ENCODE data around the gene BRD4.

Gene BRD4

DNA sequence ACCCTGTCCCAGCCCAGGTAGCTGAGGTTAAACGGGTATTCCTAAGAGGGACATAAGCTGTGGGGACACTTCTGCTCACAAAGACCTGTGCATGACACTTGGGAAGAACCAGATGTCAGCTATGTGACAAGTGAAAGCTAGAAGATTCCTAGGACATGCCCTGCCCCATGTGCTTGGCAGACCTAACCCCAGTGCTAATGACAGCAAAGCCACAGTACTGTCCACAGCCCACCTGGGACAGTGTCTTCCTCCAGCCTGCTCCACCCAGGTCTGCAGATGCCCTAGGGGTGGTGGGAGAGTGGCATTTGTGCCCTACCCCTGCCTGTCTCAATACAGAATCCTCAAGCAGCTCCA is 81.7 kb downstream of the BRD4 start:
- in situ Hi-C loops (cut with HindIII; ENCODE audit: low sequenced_read_pairs) = no loop called here

DNA sequence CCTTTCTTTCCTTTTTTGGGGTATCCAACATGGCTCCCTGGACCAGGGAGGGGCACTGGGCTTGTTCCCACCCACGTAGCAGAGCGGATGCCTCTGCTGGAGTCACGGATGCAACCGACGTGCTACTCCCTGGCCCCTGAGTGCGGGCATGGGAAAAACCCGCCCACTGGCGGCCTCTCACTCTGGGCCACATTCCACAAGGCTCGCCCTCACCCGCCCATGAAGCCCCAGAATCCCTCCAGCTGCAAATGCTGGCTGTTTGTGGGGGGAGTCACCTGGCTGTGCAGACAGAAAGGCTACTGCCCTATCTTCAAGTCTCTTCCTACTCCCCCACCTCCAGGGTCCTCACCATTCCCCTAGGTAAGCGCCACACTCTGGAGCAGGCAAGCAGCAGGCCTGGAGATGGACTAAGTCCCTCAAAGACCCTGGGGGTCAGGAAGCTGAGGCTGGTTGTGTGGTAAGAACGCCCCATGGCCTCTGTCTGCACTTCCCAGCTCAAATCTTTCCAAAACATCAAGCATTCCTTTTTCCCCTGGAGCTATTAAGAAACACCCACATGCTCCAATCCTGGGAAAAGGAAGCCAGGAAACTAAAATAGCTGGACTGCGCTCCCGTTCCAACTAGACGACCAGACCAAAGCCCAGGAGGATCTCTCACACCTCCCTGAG is 82.2 kb downstream of the BRD4 start:
- in situ Hi-C loops (cut with HindIII; ENCODE audit: low sequenced_read_pairs) = no loop called here

DNA sequence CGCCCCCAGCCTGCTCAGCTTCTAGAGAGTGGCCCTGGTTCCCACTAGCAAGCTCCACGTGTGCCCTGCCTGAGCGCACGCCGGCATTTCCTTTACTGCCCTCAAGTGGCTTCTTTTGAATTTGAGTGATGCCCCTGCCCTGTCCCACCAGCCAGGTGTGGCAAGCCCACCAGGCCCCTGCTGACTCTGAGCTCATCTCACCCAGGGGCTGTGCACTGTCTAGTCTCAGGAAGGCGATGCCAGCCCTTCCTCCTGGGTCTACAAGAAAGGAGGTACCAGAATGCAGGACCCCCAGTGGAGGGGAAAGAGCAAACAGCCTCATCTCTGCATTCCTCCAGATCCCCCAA is 82.8 kb downstream of the BRD4 start:
- in situ Hi-C loops (cut with HindIII; ENCODE audit: low sequenced_read_pairs) = no loop called here

DNA sequence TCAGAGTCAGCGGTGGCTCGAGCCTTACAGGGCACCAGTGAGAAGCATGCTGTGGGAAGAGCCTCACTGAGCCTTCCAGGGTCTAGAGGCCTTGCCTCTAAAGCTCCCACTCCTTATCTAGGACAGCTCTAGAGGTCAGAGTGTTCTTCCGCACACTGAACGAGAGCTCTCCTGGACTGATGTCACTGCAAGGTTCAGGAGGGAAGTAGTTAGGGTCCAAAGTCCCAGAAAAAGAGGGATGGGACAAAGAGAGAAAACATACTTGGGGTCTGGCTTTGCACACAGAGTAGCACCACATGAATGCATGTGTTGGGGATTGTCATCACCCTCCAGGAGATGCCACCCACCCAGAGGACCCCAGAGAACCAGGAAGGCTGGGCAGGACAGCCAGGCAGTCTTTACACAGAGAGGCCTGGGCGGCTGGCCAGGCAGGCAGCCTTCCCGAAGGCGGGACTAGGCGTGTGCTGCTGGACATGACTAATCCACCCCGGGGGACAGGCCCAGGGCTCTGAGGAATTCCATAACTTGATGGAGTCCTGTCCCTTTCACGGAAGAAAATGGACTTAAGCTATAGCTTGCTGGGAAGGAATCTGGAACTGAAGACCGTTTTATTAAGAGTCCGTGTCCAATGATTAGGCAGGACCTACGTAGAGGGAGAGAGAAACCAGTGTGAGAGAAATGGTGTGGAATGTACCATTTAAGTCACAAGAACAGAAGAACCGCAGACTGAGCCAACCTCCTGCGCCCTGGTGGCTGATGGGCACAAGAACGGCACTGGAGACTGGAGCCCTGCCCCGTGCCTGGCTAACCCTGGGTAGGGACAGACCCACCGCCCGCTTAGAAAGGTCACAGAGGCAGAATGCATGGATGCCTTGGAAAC is 83.5 kb downstream of the BRD4 start:
- in situ Hi-C loops (cut with HindIII; ENCODE audit: low sequenced_read_pairs) = no loop called here

DNA sequence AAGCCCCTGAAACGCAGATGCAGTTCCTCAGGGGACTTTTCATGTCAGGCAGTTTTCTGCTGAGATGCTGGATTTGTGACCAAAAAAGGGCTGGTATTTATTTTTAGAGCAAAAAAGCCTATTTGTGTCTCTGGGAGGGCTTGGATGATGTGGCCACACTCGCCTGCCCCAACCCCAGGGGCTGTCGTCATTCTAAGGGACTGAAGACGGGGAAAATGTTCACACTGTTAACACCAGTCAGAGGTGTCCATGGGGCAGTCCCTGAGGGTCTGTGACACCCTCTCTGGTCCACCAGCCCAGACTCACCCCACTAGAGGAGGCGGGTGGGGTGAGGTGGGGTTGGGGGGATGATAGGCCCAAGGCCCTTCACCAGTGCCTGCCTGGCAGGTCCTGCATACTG is 84.2 kb downstream of the BRD4 start:
- in situ Hi-C loops (cut with HindIII; ENCODE audit: low sequenced_read_pairs) = no loop called here

DNA sequence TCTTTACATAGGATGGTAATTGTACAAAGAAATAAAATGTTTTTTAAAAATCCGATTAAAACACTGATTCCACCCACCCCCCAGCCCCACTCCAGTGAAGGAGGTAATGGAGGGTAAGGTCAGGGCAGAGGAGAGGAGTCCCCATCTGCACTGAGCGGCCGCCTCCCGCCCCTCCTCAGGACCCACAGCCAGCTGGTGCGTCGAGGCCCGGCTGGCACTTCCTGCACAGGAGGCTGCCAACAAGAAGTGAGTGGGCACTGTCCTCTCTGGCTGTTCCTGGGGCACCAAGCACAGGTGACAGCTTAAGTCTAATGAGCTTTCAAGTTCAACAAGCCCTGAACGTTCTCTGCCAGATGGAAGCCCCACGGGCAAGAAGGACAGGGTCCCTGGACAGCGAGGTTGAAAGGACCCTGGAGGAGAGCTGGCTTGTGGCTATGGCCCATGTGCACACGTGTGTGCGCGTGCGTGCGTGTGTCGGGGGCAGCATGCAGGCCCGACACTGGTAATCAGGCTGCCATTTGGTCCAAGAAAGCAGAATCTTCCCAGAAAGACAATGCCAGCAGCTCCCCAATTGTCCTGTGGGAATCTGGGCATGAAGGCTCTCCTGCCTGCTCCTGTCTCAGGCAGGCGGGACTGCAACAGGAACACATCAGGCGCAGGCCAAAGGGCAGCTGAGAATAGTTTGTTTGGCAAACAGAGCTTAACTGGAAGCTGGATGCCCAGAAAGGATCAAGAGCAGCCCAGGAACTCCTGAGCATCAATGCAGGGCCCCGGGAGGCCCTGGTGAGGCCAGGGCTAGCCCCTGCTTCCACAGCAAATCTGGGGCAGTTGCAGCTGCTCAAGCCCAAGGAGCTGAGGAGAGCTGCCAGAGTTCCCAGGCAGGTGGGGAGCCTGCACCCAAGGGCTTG is 85.0 kb downstream of the BRD4 start:
- in situ Hi-C loops (cut with HindIII; ENCODE audit: low sequenced_read_pairs) = no loop called here

DNA sequence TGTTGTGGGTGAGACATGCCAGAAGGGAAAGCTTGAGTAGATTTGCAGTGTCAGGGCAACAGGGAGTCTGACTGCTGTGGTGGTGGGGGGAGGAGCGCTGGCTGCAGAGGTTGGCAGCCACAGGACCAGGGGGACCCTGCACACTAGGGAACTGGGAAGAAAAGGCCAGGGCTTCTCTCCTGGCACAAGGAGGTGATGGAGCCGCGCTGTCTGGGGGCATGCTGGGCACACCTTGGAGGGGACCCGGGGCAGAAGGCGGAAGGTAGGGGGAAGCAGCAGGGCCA is 86.2 kb downstream of the BRD4 start:
- in situ Hi-C loops (cut with HindIII; ENCODE audit: low sequenced_read_pairs) = no loop called here

DNA sequence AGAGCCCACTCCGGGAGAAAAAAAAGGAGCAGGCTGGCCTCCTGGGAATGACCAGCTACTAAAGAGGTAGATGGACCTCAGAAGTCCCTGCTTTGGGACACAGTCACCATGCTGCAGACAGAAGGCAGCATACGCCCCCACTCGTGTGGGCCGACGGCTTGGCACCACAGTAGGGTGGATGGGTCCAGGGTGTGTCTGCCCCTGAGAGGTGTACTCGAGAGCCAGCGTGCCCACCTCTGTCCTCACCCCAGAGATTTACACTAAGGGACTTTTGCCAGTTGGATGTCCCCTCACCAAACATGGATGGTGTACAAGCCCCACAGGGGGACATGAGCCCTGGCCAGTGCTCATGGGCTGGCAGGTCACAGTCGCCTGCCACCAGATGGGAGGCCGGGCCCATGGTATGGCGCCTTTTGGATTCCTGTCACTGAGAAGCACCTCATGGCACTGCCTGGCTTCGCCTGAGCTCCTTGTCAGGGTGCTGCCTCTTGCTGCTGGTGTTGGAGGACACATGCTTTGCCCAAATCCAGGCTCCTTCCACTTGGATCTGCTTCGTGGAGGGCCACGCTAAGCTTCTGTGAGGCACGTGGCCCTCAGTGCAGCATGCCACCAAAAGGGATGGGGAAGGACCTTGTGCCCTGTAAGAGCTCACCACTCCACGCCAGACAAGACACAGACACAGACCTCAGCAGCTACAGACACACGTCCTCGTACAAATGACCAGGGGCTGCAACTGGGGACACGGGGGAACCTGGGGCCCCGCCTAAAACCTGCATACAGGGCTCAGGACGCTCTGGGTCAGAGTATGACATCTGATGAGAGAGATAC is 86.8 kb downstream of the BRD4 start:
- in situ Hi-C loops (cut with HindIII; ENCODE audit: low sequenced_read_pairs) = no loop called here

DNA sequence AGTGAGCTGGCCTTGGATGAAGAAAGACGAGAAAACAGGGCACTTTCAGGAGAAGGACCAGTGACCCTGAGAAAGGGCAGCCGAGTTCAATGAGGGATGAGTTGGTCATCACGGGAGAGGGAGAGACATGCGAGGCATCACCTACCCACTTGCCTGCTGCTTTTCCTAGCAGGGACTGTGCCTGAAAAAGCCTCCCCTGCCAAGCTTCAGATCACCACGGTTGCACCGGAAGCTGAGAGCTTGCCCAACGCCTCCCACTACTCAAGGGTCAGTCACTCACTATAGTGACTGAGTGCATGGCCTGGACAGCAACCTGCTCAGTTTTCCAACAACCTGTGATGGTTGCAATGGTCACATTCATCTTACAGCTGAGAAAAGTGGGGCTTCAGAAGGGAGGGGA is 87.5 kb downstream of the BRD4 start:
- in situ Hi-C loops (cut with HindIII; ENCODE audit: low sequenced_read_pairs) = no loop called here

DNA sequence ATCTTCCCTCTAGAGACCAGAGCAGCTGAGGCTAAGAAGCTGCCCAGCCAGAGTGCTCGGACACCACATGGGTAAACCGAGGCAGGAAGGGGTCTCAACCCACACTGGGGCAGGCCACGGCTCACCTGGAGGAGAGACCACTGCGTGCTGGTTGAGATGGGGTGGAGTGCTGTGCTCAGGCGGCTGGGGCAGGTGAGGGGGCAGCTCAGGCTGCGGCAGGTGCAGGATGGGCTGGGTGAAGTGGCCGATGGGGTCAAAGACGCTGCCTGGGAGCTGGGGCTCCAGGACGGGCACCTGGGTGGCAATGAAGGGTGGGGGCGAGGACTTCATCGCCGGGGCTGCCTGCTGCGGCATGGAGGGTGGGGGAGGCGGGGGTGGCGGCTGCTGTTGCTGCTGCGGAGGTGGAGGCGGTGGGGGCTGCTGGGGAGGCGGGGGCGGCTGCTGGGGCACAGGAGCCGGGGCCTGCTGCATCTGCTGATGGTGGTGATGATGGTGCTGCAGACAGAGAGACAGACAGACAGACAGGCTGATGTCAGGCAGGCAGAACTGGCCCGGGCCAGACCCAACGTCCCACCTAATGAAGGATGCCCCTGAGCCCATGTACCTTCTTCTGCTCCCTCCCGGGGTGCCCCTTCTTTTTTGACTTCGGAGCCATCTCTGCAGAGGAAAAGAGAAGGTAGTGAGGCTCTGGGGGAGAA is 88.1 kb downstream of the BRD4 start:
- in situ Hi-C loops (cut with HindIII; ENCODE audit: low sequenced_read_pairs) = no loop called here

DNA sequence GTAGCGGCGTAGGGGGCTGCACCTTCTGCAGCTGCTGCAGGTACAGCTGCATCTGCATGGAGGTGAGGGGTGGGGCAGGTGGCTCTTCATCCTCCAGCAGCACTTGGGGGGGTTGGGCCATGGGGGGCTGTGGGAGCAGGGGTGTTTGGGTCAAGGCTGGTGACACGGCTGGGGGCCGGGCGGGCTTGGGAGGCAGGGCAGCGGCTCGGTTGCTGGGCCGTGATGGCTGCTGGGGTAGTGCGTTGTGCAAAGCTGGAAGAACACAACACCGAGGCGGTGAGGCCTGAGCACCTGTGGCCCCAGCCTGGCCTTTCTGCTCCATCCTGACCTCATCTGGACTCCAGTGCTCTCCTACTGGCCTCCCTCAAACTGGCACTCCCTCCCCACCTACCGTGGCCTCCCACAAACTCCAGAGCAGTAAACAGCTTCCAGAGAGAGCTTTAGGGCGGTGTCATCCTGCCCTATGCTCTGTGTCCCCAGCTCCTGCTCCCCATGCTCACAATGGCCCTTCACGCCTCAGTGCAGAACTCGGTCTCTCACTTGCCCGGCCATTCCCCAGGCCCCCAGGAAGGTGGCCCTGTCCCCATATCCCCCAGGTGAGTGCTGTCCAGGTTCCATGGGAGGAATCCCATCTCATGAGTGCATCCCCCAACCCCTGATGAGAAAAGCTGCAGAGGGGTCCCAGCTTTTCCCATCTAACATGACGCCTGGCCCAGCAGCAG is 88.9 kb downstream of the BRD4 start:
- in situ Hi-C loops (cut with HindIII; ENCODE audit: low sequenced_read_pairs) = no loop called here

DNA sequence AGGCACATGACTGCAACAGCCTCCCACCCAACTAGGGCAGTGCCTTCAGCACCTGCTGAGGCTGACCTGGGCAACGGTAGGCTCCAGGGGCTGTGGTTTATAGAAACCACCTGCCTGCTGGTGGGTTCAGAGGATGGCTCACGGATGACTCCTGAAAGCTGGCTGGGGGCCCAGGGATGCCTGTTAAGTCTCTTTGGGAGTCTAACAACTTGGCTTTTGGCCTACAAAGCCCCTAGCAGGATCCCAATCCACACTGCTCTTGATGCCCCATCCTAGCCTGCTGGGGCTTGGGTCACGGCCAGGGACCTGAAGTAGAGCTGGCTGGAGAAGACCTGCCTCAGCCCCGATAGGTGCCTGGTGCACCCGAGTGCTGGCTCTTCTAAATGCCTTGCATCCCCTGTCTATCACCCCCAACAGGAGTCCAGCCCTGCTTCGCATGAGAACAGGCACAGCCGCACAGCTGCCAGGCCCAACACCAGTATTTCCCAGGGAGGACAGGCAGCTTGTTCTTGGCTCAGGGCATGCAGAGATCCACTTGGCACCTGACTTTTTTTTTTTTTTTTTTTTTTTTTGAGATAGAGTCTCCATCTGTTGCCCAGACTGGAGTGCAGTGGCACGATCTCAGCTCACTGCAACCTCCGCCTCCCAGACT is 91.0 kb downstream of the BRD4 start:
- in situ Hi-C loops (cut with HindIII; ENCODE audit: low sequenced_read_pairs) = no loop called here

DNA sequence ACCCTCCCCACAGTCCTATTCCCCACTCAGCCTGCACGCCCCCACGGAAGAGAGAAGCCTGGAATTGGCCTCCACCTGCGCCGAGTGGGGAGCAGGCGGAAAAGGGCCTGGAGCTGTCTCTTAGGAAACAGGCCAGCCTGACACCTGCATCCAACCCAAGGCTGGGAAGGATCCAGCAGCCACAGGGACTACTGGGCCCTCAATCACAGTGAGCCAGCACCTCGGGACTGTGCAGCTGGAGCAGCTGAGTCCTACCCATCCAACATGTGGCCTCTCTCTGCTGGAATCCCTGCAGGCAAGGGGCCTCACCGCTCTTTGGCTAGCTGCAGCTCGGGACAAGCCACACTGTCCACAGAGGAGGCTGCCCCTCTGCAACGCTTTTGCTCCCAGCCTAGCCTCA is 91.8 kb downstream of the BRD4 start:
- in situ Hi-C loops (cut with HindIII; ENCODE audit: low sequenced_read_pairs) = no loop called here

DNA sequence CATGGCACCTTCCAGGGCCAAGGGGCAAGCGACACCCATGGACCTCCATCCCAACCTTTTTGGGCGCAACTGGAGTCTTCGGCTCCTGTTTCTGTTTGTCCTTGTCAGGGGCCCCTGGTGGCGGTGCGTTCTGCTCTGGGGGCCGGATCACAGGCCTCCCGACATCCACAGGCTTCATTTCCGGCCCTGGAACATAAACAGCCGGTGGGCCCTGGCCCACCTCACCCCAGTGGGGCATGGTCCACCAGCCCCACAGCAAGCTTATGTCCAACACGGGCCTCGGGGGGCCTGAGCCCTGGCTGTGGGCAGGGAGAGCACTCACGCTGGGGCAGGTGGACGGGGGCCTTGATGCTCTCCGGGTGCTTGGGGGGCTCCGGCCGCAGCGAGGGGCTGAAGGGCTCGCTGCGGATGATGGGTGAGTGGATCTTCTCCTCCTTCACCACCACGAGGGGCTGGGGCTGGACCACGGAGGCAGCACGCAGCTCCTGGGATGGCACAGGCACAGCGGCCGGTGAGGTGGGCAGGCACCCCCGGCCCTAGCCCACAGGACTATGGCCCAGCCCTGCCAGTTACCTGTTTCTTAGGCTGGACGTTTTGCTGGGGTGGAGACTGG is 92.9 kb downstream of the BRD4 start:
- in situ Hi-C loops (cut with HindIII; ENCODE audit: low sequenced_read_pairs) = no loop called here

DNA sequence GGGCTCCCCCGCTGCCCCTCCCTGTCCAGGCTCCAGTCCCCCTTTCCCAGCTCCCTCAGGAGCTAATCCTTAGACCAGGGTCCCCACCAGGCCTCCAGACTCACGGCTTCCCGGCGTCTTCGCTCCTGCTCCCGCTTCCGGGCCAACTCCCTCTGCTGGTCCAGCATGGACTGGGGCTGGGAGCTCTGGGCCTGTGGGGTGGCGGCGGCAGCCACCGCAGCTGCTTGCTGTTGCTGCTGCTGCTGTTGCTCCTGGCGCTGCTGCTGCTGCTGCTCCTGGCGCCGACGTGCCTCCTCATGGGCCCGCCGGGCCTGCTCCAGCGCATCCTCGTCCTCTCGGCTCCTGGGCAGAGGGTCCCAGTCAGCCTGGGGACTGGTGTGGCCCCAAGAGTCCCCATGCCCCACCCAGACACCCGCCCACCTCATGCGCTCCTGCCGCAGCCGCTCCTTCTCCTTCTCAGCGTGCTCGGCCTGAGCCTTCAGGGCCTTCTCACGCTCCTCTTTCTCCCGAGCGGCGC is 93.6 kb downstream of the BRD4 start:
- in situ Hi-C loops (cut with HindIII; ENCODE audit: low sequenced_read_pairs) = no loop called here

DNA sequence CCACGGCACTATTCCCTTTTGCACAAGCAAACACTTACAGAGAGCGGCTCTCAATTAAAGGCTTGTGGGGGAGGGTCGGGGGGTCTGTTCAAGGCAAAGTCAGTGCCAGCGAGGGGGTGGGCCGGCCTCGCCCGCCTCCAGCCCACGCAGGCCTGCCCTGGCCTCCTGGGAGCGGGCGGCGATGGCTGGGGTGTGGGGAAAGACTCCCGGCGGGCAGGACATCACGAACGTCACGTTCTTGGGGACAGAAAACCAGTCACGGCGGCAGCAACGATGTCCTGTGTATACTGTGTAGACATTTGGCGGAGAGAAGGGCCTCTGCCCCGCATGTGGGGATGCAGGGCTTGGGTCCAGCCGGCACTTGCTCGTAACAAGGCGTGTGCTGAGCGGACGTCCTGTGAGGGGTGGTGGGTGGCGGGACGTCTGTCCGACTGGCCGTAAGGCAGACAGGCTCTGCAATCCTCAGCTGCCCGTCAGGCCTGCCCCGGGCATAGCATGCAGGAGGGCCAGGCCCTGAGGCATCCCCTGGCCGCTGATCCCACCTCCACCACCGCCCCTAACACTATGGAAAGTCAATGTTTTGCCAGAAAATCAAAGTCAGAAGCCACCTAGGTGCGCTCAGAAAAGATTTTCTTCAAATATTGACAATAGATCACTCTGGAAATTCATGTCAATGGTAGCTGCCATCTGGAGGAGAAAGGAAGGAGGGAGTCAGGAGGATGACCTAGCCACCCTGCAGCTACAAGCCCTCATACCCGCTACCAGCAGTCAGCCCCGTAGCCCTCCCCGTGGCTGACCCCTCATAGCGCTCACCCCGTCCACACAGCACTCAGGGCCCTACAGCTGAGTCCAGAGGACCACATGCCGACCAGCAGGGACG is 94.3 kb downstream of the BRD4 start:
- in situ Hi-C loops (cut with HindIII; ENCODE audit: low sequenced_read_pairs) = no loop called here

DNA sequence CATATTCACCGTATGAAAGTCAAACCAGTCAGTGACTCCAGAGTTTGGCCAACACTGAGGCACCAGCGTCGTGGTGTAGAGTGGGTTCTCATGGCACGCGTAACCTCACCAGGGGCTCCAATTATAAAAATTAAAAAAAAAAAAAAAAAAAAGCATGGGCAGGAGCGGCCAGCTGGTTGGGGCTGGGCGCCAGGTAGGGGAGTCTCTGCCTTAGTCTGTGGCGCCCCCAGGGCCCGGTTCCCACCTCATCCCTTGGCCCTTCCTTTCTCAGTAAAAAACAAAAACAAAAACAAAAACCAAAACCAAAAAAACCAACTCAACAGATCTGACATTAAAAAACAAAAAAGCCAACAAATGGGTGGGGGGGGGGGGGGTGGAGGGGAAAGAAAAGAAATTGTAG is 95.5 kb downstream of the BRD4 start:
- in situ Hi-C loops (cut with HindIII; ENCODE audit: low sequenced_read_pairs) = no loop called here

DNA sequence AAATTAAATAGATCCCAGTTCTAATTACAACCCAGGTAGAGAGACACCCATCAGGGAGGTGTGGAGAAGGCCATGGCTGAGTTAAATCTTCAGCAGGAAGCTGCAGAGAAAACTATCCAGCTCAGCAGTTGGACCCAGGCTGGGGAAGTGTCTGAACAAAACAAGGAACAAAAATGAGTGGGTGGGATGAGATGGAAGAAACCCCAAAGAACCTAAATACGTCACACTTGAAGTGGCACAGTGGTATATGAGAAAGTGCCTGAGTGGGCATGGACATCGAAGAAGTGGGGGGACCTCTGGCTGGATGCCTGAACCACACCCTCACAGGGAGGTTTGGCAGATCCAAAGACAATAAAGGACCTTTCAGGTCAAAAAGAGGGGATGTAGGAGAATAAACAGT is 96.6 kb downstream of the BRD4 start:
- in situ Hi-C loops (cut with HindIII; ENCODE audit: low sequenced_read_pairs) = no loop called here
